Measurements from ENCODE around the gene PRR12. TPM values are rescaled to one million over a fixed set of nuclear protein-coding genes. Genes with fewer than 3 reads are reported as not detected.
A peak's percentile ranks its signal among the peaks of the same experiment; 100 is the strongest.

The PRR12 gene
- total RNA-seq, 4 donors from 2014 or later: 3.3 to 11.3 (median 4.1) TPM

DNA sequence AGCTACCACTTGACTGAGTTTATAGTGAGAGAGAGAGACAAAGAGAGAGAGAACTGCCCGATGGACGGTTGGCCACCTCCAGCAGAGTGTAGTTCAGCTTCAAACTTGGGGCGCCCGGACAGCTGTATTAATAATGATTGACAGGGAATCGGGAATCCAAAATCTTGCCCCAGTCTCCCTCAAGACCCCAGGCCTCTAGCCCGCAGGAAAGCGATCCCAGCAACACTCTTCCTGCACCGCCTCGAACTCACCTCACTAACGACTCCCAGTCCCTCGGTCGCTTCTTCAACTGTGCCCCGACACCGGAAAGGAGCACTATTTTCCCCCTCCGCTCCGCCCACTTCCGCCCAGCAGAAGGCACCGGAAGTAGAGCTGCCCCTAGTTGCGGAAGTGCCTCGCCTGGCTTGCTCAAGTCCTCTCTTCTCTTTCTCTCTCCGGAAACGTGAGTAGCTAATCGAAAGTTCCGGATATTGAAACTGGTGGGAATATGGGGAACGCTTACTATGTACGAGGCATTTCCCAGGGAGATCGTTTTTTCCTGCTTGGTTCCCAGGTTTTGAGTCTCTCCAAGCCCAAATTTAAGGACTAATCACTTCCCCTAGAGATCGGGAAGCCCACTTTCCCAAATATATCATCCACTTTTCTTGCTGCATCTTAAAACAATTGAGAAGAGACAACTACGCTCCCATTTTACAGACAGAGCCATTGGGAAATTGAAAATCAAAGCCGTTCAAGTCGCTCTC, 10.5 kb upstream of the PRR12 start, which contains the start of gene NOSIP:
NOSIP (minus strand) TSS at position 293 of the 743 bp plus-strand sequence. CDS start 19,865 bp downstream, outside the sequence.
- DNase-seq (ENCODE audit: low spot score) (peak; percentile 65), ATAC-seq (ENCODE audit: low FRiP score) (peak; percentile 96)
- TF ChIP-seq, protein P1, sequence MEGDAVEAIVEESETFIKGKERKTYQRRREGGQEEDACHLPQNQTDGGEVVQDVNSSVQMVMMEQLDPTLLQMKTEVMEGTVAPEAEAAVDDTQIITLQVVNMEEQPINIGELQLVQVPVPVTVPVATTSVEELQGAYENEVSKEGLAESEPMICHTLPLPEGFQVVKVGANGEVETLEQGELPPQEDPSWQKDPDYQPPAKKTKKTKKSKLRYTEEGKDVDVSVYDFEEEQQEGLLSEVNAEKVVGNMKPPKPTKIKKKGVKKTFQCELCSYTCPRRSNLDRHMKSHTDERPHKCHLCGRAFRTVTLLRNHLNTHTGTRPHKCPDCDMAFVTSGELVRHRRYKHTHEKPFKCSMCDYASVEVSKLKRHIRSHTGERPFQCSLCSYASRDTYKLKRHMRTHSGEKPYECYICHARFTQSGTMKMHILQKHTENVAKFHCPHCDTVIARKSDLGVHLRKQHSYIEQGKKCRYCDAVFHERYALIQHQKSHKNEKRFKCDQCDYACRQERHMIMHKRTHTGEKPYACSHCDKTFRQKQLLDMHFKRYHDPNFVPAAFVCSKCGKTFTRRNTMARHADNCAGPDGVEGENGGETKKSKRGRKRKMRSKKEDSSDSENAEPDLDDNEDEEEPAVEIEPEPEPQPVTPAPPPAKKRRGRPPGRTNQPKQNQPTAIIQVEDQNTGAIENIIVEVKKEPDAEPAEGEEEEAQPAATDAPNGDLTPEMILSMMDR (IDR thresholded peaks at IDR 0.05): no peak

DNA sequence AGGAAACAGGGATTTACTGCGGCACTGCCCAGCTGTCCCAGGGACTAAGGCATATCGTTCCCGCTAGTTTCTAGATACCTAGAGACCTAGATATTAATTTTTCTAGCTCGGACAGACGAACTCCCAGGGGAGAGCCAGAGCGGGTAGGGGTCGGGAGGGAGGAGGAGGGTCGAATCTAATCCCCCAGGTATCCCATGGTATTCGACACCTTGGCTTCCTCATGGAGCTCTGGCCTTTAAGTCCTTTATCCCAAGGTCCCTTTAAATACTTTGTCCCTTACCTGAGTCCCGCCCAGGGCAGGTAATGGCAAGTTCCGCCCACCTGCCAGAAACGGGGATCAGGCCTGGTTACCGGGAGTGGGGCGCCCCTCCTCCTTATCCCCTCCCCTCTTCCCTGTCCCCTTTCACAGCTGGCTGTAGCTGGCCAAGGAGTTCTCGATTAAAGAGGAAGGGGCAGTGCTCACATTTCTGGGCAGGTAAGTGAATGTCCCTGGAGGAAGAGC, 9.9 kb upstream of the PRR12 start, which contains the start of gene PRRG2:
PRRG2 (plus strand) TSS at position 310 of the 502 bp plus-strand sequence. CDS start 1,904 bp downstream, outside the sequence.
- ATAC-seq (ENCODE audit: low FRiP score): no peak
- TF ChIP-seq, protein P1 (IDR thresholded peaks at IDR 0.05): no peak
- DNase-seq (ENCODE audit: low spot score): no peak

DNA sequence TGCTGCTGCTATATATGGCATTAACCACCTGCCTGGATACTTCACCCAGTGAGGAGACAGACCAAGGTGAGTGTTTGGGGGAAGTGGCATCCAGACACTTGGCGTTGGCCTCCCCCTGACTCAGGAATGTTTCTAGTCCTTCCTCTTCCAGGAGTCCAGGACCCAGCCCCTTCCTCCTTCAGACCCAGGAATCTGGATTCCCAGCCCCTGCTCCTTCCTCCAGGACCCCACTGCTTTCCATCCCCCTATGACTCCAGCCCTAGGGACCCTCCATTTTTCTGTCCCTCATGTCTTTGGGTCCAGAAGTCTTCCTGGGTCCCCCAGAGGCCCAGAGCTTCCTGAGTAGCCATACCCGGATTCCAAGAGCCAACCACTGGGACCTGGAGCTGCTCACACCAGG, 7.7 kb upstream of the PRR12 start:
- TF ChIP-seq, protein P1 (IDR thresholded peaks at IDR 0.05): no peak
- ATAC-seq (ENCODE audit: low FRiP score) (no peak), DNase-seq (ENCODE audit: low spot score) (no peak)

DNA sequence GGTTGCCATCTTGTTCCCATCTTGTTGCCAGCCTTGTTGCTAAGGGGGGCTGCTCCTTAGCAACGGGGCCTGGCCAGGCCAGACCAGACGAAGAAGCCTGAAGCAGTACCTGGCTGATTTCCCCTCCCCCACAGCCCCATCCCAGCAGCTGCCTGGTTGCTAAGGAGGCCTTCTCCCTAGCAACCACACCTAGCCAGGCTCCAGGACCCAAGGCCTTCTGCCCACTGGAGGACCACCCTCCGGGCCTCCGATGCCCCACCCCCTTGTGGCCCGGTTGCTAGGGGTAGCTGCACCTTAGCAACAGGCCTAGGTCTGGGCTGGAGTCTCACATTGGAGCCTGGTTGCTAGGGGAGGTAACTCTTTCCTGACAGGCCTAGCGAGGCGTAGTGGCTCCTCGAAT, 6.0 kb upstream of the PRR12 start:
- ATAC-seq (ENCODE audit: low FRiP score) (no peak), DNase-seq (ENCODE audit: low spot score) (no peak)
- TF ChIP-seq, protein P1 (IDR thresholded peaks at IDR 0.05): no peak

DNA sequence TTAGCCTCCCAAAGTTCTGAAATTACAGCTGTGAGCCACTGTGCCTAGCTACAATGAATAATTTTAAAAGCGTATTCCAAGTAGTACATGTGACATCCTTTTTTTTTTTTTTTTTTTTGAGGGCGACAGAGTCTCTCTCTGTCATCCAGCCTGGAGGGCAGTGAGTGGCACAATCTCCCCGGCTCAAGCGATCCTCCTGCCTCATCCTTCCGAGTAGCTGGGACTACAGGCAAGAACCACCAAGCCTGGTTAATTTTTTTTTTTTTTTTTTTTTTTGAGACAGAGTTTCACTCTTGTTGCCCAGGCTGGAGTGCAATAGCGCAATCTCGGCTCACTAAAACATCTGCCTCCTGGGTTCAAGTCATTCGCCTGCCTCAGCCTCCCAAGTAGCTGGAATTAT, 3.8 kb upstream of the PRR12 start:
- TF ChIP-seq, protein P1 (IDR thresholded peaks at IDR 0.05): no peak
- no peak for ATAC-seq (ENCODE audit: low FRiP score)

DNA sequence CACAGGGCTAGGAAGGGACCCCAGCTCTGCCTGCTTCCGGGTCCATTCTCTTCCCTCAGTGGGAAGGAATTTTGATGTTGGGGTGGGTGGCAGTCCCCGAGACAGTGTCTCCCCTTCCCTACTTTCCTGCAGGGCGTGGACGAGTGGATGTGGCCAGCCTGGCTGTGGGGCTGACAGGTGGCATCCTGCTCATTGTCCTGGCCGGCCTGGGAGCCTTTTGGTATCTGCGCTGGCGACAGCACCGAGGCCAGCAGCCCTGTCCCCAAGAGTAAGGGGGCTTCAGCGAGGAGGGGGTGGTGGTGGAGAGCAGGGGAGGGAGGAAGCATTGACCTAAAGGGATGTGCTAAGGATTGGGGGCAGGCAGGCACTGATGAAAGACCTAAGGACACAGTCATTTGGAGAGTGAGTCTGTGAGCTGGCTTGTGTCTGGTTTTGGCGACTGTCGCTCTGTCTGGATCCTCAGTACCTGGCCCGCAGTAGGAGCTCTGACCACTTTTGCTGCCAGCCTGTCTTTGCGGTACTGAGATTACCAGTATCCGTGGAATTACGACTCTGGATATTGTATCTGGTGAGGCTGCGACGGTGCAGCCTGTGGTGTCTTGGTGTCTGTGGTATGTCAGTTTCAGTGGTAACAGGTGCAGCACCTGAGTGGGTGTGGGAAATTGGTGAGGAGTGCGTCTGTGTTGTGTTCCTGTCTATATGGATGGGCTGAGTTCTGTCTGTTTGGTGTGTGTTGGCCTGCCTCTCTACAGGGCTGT, 2.4 kb upstream of the PRR12 start:
- ATAC-seq (ENCODE audit: low FRiP score) (no peak), DNase-seq (ENCODE audit: low spot score) (no peak)
- TF ChIP-seq, protein P1 (IDR thresholded peaks at IDR 0.05): no peak

More for the DNA sequence above, 3.8 kb upstream of the PRR12 start:
- no peak for DNase-seq (ENCODE audit: low spot score)

Measured in omental fat pad (tissue), 4 donors.